HCT116 (cell line): ENCODE results near the gene HEMK1. TPM values are rescaled to one million over a fixed set of nuclear protein-coding genes. Genes with fewer than 3 reads are reported as not detected.

ENCODE experiments used
- ATAC-seq: fragments of 200-7000 bp; cut with Tn5 transposase; 2 replicates; pipeline ENCODE4 v1.9.1; 2020; ENCODE audit warnings: mild to moderate bottlenecking, moderate library complexity
- Bru-seq: library from RNA; stranded (reverse); fragments of 400-500 nt; gene quantifications from one replicate; lab custom pipeline; 2021; lab: Mats Ljungman, UMichigan
- BruChase-seq, 2 experiments: library from RNA; stranded (reverse); fragments of 400-500 nt; gene quantifications; one replicate each; lab custom pipeline; 2021; lab: Mats Ljungman, UMichigan
- BruUV-seq: library from RNA; stranded (reverse); fragments of 400-500 nt; replicated peaks from 2 replicates; lab custom pipeline; 2021; lab: Mats Ljungman, UMichigan
- CTCF ChIA-PET: fragments of 300-600 bp; sonication (Branson Sonifier 250); formaldehyde crosslinking; loops from one replicate; lab custom pipeline; 2021; ENCODE audit warnings: antibody characterized with exemption; lab: Charles Lee
- POLR2A ChIA-PET: fragments of 300-600, 350-600 bp; sonication (Branson Sonifier 250); formaldehyde crosslinking; loops from one replicate; lab custom pipeline; 2021; ENCODE audit warnings: antibody characterized with exemption; lab: Charles Lee
- RAD21 ChIA-PET, 2 experiments: fragments of 300-600 bp; sonication (Branson Sonifier 250); formaldehyde crosslinking; loops; one replicate each; lab custom pipeline; 2023; ENCODE audit warnings: low total read pairs in 2 of 2; ENCODE audit not compliant: uncharacterized antibody in 2 of 2, unreplicated experiment in 2 of 2, low non-redundant PET in 1 of 2; lab: Charles Lee
- DNase-seq: peaks from one replicate; pipeline ENCODE4 v3.0.0-alpha.2; 2010; ENCODE audit warnings: low read depth, low spot score
- H2AFZ ChIP-seq: fragments of 200-600 bp; shearing (Covaris generic), sonication (generic); 2 replicates; pipeline ENCODE4 v1.6.1; 2017; ENCODE audit warnings: low read depth, mixed run types, mixed read lengths, antibody characterized with exemption, low read length; ENCODE audit not compliant: poor library complexity, severe bottlenecking
- H3K27ac ChIP-seq: 2 replicates; pipeline ENCODE4 v1.5.1; 2012; ENCODE audit warnings: low read depth, low read length
- H3K27me3 ChIP-seq: fragments of 200-600 bp; sonication (generic); 2 replicates; pipeline ENCODE4 v1.6.1; 2016; ENCODE audit warnings: mixed run types, low read length, mixed read lengths; ENCODE audit not compliant: insufficient read depth
- H3K36me3 ChIP-seq, 2 experiments: fragments of 200-500 bp in 1 of 2; fragments of 200-600 bp in 1 of 2; sonication (Bioruptor generic) in 1 of 2; sonication (generic) in 1 of 2; 2 replicates each; pipeline versions ENCODE4 v1.5.1 to v1.6.1; 2014 to 2016; ENCODE audit warnings: low read length in 2 of 2, inconsistent platforms in 1 of 2, mixed read lengths in 1 of 2, mixed run types in 1 of 2; ENCODE audit not compliant: insufficient read depth in 2 of 2, control insufficient read depth in 1 of 2
- H3K4me1 ChIP-seq, 2 experiments: fragments of 200-600 bp in 1 of 2; sonication (generic) in 1 of 2; 2 replicates each; pipeline versions ENCODE4 v1.5.1 to v1.6.1; 2012 to 2017; ENCODE audit warnings: low read length in 2 of 2, inconsistent platforms in 1 of 2, mild to moderate bottlenecking in 1 of 2, mixed read lengths in 1 of 2, mixed run types in 1 of 2, moderate library complexity in 1 of 2; ENCODE audit not compliant: insufficient read depth in 2 of 2, control insufficient read depth in 1 of 2
- H3K4me2 ChIP-seq: fragments of 200-600 bp; sonication (generic); 2 replicates; pipeline ENCODE4 v1.6.1; 2017; ENCODE audit warnings: mixed run types, low read length, mixed read lengths
- H3K4me3 ChIP-seq, 2 experiments: fragments of 200-600 bp in 1 of 2; sonication (generic) in 1 of 2; replicated peaks in 1 of 2; 2 replicates each; pipeline ENCODE4 v1.5.1; 2011 to 2016; ENCODE audit warnings: low read length in 2 of 2, control low read depth in 1 of 2, low read depth in 1 of 2, mild to moderate bottlenecking in 1 of 2, mixed read lengths in 1 of 2, mixed run types in 1 of 2
- H3K79me2 ChIP-seq: fragments of 200-600 bp; sonication (generic); 2 replicates; pipeline ENCODE4 v1.6.1; 2017; ENCODE audit warnings: mild to moderate bottlenecking, mixed run types, low read length, moderate library complexity, mixed read lengths; ENCODE audit not compliant: insufficient read depth
- H3K9ac ChIP-seq: fragments of 200-600 bp; sonication (generic); 2 replicates; pipeline ENCODE4 v1.6.1; 2016; ENCODE audit warnings: low read length, mixed read lengths
- H3K9me2 ChIP-seq: fragments of 200-600 bp; sonication (generic), shearing (Covaris generic); 2 replicates; pipeline ENCODE4 v1.6.1; 2017; ENCODE audit warnings: mixed run types, mild to moderate bottlenecking, moderate library complexity; ENCODE audit not compliant: insufficient read depth
- H3K9me3 ChIP-seq, 2 experiments: fragments of 200-500 bp in 1 of 2; fragments of 200-600 bp in 1 of 2; sonication (Bioruptor generic) in 1 of 2; sonication (generic) in 1 of 2; 2 replicates each; pipeline ENCODE4 v1.6.1; 2014 to 2017; ENCODE audit warnings: low read length in 2 of 2, mixed read lengths in 2 of 2, inconsistent platforms in 1 of 2, low read depth in 1 of 2, mild to moderate bottlenecking in 1 of 2, mixed run types in 1 of 2, moderate library complexity in 1 of 2; ENCODE audit not compliant: control insufficient read depth in 1 of 2, insufficient read depth in 1 of 2
- H4K20me1 ChIP-seq: fragments of 200-600 bp; sonication (generic), shearing (Covaris generic); 2 replicates; pipeline ENCODE4 v1.6.1; 2017; ENCODE audit warnings: mixed run types, mild to moderate bottlenecking, moderate library complexity; ENCODE audit not compliant: insufficient read depth
- ELF1 ChIP-seq: IDR thresholded peaks from 2 replicates; pipeline ENCODE4 v1.6.1; 2012; ENCODE audit warnings: low read depth, borderline replicate concordance
- EZH2 ChIP-seq: fragments of 200-600 bp; sonication (generic); IDR thresholded peaks from 2 replicates; pipeline ENCODE4 v1.6.1; 2017; ENCODE audit warnings: antibody characterized with exemption, mixed run types
- POLR2AphosphoS5 ChIP-seq: IDR thresholded peaks from 2 replicates; pipeline ENCODE4 v1.6.1; 2011; ENCODE audit warnings: mild to moderate bottlenecking, low read depth, low read length, moderate library complexity
- SP1 ChIP-seq: IDR thresholded peaks from 2 replicates; pipeline ENCODE4 v1.6.1; 2012; ENCODE audit warnings: low read depth
- TCF7L2 ChIP-seq: IDR thresholded peaks from 2 replicates; pipeline ENCODE4 v1.7.0; 2011; ENCODE audit warnings: borderline replicate concordance, inconsistent platforms; ENCODE audit not compliant: insufficient read depth, insufficient read length; ENCODE audit errors: extremely low read depth
- YY1 ChIP-seq: IDR thresholded peaks from 2 replicates; pipeline ENCODE4 v1.6.1; 2011; ENCODE audit warnings: low read length, low read depth, moderate library complexity, mild to moderate bottlenecking; ENCODE audit not compliant: insufficient replicate concordance; ENCODE audit errors: extremely low read depth
- ZFX ChIP-seq: fragments of 450-650 bp; IDR thresholded peaks from 2 replicates; pipeline ENCODE4 v1.6.1; 2017
- ZNF274 ChIP-seq: fragments of 200-500 bp; sonication (Bioruptor generic); IDR thresholded peaks from 2 replicates; pipeline ENCODE4 v1.6.1; 2014; ENCODE audit warnings: mild to moderate bottlenecking, low read depth, low read length, inconsistent platforms
- intact Hi-C: fragments of 100-400 bp; cut with micrococcal nuclease; formaldehyde crosslinking; loops from 2 replicates; pipeline ENCODE4 v1.10.0; 2022
- long read RNA-seq: library from polyadenylated mRNA; unstranded; transcript quantifications from one replicate; pipeline ENCODE4 v2.0.0, GENCODE V29; 2021; ENCODE audit not compliant: unreplicated experiment
- polyA plus RNA-seq: library from polyadenylated mRNA; unstranded; fragments of >200 nt; gene quantifications from 2 replicates; pipeline ENCODE4 v1.2.1, GENCODE V29; 2012; ENCODE audit warnings: missing spikeins
- total RNA-seq: library from RNA; stranded (reverse); gene quantifications from one replicate; pipeline ENCODE4 v1.2.1, GENCODE V29; 2021; ENCODE audit not compliant: unreplicated experiment

The HEMK1 gene, protein sequence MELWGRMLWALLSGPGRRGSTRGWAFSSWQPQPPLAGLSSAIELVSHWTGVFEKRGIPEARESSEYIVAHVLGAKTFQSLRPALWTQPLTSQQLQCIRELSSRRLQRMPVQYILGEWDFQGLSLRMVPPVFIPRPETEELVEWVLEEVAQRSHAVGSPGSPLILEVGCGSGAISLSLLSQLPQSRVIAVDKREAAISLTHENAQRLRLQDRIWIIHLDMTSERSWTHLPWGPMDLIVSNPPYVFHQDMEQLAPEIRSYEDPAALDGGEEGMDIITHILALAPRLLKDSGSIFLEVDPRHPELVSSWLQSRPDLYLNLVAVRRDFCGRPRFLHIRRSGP
- total RNA-seq (20.5 TPM), Bru-seq, nascent RNA (percentile 67 among the genes with signal in this experiment), BruChase-seq, experiment 1, labeled RNA remaining after a 6-hour chase (percentile 66 among the genes with signal in this experiment), BruChase-seq, experiment 2, labeled RNA remaining after a 2-hour chase (percentile 67 among the genes with signal in this experiment)
- polyA plus RNA-seq: 11.3 and 15.1 TPM in 2 replicates
- long read RNA-seq, full-length matches to known transcripts: 7 of 19 reads
- long read RNA-seq, partial matches to known transcripts: 5 of 19 reads
- long read RNA-seq, other reads (novel, unspliced or antisense): 7 of 19 reads

DNA sequence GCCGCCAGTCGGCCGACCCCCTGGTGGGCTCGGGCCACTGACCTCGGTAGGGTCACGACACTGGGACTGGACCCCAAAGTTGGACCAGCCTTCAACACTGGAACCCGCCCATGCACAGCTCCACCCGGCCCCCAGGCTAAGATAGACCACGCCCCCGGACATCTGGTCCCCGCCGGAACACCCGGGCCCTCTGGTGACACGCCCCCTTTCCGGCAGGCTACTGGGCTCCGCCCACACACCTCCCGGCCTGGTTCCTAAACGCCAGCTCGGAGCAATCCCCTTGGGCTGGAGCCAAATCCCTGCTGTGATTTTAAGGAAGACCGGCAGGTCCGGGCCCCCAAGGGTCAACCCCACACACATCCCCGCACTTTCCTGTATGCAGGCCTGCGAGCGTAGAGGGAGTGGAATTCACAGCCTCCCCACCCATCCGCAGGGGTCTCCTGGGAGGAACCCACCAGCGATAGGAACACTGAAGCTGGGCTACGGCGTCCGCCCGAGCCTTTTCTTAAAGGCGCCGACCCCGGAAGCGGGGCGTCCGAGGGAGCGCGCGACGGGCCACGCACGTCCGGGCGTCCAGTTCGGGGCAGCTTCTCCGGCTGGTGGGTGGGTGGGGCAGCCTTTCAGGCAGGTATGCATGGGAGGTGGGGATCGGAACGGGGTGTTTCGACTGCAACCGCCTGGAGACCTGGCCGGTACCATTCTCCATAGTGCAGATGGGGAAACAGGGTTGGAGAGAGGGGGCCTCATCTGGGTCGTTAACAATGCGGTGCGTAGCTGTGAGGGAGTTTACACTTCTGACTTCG lies at the start of gene HEMK1:
HEMK1 (plus strand) TSS at position 576 of the 803 bp plus-strand sequence. CDS start 1,583 bp downstream, outside the sequence.
- intact Hi-C loops: no loop called here
- H3K4me1 ChIP-seq: peaks cover 15 to 40% of the 10 kb centered on the region in 2 experiments
- peak within 1 kb of the TSS; percentile 90 to 99 for H3K4me3 ChIP-seq
- H3K27me3 ChIP-seq: no peaks in the 10 kb centered on the region
- peak; percentile 43 for TF ChIP-seq TCF7L2
- TF ChIP-seq ZFX: peak; percentile 74; the same call in 1 of the 2 replicates
- TF ChIP-seq EZH2: no peak
- TF ChIP-seq YY1: peak; percentile 74
- TF ChIP-seq POLR2AphosphoS5: peak; percentile 67; the same call in 1 of the 2 replicates
- no peak for TF ChIP-seq ELF1
- no peak for TF ChIP-seq SP1
- TF ChIP-seq ZNF274: no peak
- H2AFZ ChIP-seq: peak within 1 kb of the TSS; percentile 77
- DNase-seq (peak; percentile 94), ATAC-seq (peak; percentile 79)
- no peaks in the 10 kb centered on the region for H3K9me3 ChIP-seq
- peak within 1 kb of the TSS; percentile 96 for H3K4me2 ChIP-seq
- H3K36me3 ChIP-seq: no peaks in the 10 kb centered on the region; a peak in 1 of 4 replicates
- H3K9me2 ChIP-seq: no peaks in the 10 kb centered on the region
- H3K27ac ChIP-seq: peak within 1 kb of the TSS; percentile 54
- H3K79me2 ChIP-seq: peaks cover 9% of the 10 kb centered on the region; the same call in 1 of the 2 replicates
- no peaks in the 10 kb centered on the region for H4K20me1 ChIP-seq
- H3K9ac ChIP-seq: peak within 1 kb of the TSS; percentile 78
- POLR2A ChIA-PET: interaction anchor here (1.1 to 2.3 kb wide), 5 partner anchors 12 to 49 kb away, joined by 4 to 19 read pairs (median 5); partner anchors contain the start of genes CISH and MAPKAPK3
- CTCF ChIA-PET: interaction anchor here (0.7 to 5.4 kb wide), 7 partner anchors 18 to 83 kb away, joined by 3 to 31 read pairs (median 4); partner anchors contain the start of gene CISH
- RAD21 ChIA-PET: interaction anchor here (0.7 to 1.7 kb wide), 4 partner anchors 31 to 47 kb away, joined by 3 to 7 read pairs (median 4); partner anchors contain the start of genes CISH (in 2 of the 2) and MAPKAPK3 (in 1 of the 2)
- BruUV-seq: no TSS peak
